GM18858 (cell line): Measurements from ENCODE around the gene WDPCP.
"Not testable (repeated sequence)": the region's sequence is repeated elsewhere in the genome, so short reads cannot be mapped to it uniquely, and the experiment has no call there.

Source experiments
- ATAC-seq: cut with Tn5 transposase; IDR thresholded peaks from one replicate; pipeline ENCODE4 v1.9.1; 2021; ENCODE audit not compliant: unreplicated experiment

Gene WDPCP

DNA sequence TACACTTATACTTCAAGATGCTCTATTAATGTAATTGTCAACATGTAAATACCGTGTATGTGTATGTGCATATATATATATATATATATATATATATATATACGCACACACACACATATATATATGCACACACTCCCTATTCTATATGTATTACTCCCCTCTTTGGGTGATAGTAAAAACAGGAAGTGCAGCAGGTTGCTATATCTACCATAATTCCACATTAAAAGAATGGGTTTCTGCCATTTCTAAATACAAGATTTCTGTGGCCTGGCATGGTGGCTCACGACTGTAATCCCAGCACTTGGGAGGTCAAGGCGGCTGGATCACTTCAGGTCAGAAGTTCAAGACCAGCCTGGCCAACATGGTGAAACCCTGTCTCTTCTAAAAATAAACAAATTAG lies 460.7 kb downstream of the WDPCP start:
- ATAC-seq: no peak

DNA sequence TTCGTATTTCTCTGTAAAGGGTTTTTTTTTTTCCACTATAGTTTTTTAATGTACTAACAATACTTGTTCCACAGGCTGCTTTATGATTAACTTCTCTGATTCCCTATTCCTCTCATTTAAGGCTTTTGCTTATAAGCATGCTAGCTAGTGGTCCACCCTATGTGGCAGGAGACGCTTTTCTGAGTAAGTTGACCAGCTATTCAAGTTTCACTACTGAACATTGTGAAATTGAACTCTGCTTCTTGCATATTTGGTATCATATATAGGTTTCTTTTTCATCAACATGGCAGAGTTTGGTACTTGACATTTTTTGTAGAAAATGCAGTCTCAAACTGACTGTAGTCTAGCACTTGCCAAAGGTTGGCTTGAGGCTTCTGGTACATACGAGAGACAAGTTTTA lies 463.4 kb downstream of the WDPCP start:
- ATAC-seq: peak; percentile 62

DNA sequence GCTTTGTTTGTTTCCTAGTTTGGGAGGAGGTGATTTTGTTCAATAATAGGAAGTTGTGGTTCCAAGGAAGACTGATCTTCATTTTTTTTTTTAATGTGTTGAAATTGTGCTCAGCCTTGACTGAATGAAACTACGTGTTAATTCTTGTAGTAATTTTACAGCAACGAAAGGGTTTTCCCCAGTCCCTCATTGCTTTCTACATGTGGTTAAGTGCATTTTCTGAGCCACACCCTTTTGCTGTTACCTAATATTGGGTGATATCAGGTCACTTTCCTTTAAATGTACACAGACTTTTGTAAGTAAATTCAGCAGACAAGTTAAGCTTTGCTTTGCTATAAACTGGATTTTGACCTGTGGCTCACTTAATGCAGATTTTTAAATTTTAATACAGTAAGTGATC lies 464.1 kb downstream of the WDPCP start:
- peak; percentile 60 for ATAC-seq

DNA sequence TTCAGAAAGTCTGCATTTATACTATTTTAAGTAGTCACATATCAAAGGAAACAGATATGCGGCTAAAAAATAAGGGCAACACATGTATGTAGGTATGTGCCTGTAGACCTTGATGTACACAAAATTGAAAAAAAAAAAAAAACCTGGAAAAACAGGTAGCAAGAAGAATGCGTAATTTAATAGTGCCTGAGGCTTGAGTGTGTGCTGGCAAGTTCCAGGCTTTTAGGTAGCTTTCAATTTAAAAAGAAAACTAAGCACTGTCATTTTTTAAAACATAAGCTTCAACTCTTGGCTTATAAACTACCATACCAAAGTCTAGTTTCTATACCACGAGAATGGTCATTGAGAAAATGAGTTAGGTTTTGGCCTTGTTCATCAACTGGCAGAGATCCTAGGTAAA lies 465.4 kb downstream of the WDPCP start:
- no peak for ATAC-seq

DNA sequence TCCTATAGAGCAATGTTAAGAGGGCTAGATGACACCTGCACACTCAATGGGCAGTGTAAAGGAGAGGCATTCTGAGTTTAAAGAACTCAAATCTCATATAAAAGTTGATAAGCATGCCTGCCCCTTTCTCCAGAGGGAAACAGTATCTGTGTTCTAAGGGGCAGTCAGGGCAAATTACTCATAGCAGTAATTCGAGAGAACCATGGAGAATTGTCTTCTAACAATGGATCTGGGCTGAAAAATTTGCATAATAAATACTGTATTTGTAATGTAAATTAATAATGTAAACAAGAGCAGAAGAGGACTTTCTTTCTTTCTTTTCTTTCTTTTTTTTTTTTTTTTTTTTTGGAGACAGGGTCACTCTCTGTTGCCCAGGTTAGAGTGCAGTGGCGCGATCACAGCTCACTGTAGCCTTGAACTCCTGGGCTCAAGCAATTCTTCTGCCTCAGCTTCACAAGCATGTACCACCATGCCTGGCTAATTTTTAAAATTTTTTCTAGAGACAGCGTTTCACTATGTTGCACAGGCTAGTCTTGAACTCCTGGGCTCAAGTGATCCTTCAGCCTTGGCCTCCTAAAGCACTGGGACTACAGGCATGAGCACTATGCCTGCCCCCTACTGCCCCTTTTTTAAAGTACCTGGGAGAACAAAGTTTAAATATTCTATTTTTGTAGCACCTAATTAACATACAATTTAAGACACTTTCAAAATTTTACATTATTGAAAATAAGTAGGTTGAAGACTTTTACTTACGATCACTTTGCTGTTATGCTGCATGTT lies 467.0 kb downstream of the WDPCP start:
- no peak for ATAC-seq

DNA sequence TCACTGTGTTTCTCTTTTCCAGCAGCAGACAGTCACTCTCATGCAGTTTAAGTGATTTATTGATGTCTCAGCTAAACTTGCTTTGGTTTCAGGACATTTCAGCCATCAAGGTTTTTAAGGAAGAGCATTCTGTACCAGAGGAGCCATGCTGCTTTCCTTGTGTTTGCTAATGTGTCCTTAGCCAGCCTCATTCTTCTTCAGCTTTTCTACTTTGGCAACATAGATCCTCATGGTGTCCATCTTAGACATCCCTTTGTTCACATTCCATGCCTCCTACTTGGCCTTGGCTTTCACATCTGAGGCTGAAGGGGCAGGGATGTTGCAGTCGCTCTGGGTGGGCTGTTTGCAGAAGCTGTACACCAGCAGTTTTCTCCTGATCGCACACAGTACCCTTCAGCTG lies 469.5 kb downstream of the WDPCP start:
- ATAC-seq: no peak

DNA sequence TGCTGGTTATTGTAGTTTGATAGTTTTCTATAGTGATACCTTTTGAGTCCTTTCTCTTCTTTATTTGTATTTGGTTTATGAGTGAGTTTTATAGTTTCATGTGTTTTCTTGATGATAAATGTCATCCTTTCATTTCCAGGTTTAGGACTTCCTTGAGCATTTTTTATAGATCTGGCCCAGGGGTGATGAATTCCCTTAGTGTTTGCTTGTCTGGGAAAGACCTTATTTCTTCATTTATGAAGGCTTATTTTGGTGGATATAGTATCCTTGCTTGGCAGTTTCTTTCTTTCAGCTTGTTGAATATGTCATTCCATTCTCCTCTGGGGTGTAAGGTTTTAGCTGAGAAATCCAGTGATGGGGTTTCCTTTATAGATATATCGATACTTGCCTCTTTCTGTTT lies 483.8 kb downstream of the WDPCP start:
- ATAC-seq: no peak

DNA sequence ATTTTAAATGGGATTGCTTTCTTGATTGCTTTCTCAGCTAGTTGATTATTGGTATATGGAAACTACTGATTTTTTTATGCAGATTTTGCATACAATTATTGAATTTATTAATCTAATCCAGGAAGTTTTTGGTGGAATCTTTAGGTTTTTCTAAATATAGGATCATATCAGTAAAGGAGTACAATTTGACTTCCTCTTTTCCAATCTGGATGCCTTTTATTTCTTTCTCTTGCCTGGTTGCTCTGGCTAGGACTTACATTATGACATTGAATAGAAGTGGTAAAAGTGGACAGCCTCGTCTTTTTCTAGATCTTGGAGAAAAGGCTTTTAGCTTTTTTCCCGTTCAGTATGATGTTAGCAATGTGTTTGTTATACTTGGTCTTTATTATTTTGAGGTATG lies 486.3 kb downstream of the WDPCP start:
- no peak for ATAC-seq

DNA sequence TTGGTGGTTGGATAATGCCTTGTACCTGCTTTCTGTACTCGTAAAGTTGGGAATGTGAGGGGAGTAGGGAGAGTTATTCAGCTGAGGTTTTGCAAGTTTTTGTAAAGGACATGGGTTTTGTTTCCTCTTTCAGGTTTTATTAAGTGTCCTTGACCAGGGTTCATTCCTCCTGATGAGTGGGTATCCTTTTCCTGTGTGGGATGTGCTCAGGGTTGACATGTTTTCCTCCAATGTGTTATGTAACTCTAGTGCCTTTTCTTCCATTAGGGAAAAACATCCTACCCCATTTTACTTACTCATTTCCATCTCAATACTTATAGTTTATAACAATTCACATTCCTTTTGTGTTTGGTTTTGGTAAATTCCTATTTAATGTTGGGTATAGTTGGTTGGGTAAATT lies 489.2 kb downstream of the WDPCP start:
- ATAC-seq: no peak

DNA sequence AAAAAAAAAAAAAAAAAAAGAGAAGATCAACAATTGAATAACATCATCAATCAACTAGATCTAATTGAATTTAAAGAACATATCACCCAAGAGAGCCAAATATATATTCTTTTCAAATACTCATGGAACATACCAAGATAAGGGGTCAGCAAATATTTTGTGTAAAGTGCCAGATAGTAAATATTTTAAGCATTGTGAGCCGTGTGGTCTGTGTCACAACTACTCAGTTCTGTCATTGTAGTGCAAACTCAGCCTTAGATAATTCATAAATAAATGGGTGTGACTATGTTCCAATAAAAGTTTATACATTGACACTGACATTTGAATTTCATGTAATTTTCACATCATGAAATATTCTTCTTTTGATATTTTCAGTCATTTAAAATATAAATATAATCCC lies 491.8 kb downstream of the WDPCP start:
- no peak for ATAC-seq

DNA sequence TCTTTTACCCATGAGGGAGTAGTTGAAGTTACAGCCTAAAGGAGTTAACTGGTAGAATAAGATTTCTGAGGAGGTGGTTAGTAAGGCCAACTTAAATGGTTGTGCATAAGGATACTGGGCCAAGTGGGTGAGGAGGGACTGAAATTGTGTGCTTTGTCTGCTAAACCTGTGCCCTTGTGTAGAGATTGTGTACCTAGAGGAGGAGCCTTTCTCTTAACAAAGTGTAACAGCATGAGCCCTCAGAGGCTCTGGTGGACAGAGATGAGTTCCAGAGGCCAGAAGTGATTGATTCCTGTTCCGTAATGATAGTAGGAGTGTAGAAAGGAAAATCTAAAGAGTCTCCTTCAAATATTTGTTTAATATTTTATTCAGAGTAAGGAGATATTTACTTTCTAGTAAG lies 494.8 kb downstream of the WDPCP start:
- no peak for ATAC-seq

DNA sequence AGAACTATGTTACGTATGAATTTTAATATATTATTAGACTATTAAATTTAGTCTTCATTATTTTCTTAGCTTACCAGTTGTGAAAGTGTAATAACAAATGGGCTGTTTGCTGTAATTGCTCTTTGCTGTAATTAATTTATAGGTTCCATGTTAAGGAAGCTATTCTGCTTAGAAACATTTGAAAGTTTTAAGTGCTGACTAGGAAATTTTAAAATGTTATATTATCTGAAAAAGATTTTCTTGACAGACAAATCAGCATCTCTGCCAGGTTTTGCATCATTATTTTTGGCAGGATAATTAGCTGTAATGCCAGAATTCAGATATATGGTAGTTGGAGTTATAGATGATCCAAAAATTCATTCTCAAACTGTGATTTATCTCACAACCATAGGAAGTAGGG lies 495.4 kb downstream of the WDPCP start:
- ATAC-seq: no peak

DNA sequence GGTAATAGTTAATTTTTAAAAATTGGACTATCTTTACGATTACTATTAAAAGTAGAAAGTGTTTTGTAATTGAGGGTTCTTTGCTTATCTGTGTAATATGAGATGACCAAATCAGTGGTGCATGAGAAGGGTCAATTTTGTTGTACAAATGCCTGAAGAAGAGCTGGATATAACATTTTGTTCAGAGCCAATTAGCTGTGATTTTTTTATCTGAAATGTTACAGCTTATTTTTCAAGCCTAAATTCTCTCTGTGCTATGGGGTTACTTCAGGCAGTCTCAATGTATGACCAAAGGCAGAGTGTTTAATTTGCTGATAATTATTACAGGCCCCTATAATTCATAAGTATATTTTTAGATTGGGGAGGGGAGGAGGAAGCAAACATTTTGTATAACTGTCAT lies 495.9 kb downstream of the WDPCP start:
- no peak for ATAC-seq

DNA sequence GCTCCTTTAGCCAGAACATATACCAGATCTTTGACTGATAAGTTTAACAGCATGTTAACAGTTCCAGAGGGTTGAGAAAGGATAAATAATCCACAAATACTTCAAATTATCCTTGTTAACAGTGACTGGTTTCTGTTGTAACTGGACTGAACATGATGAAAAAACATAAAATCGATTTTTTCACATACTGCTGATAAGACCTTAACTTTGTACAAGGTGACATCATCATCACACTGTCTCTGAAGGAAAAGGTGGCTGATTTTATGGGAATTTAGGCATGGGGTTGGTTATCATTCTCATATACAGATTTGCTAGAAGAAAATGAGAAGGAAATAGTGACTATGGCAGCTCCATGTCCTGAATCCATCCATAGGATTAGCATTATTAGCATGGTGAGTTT lies 501.6 kb downstream of the WDPCP start:
- ATAC-seq: no peak

DNA sequence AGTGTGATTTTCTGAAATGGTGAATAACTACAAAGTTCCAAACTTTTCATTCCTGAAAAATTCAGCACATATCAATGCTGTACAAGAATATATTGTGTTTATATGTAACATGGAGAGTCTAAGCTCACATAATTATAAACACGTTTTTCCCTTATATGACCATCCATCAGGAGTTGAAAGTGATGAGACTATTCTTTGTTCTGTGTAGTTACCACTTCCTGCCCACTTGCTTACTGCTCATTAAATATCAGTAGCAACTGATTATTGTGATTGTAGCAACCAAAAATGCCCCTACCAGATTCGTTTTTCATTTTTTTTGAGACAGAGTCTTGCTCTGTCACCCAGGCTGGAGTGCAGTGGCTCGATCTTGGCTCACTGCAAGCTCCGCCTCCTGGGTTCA lies 506.9 kb downstream of the WDPCP start:
- no peak for ATAC-seq

DNA sequence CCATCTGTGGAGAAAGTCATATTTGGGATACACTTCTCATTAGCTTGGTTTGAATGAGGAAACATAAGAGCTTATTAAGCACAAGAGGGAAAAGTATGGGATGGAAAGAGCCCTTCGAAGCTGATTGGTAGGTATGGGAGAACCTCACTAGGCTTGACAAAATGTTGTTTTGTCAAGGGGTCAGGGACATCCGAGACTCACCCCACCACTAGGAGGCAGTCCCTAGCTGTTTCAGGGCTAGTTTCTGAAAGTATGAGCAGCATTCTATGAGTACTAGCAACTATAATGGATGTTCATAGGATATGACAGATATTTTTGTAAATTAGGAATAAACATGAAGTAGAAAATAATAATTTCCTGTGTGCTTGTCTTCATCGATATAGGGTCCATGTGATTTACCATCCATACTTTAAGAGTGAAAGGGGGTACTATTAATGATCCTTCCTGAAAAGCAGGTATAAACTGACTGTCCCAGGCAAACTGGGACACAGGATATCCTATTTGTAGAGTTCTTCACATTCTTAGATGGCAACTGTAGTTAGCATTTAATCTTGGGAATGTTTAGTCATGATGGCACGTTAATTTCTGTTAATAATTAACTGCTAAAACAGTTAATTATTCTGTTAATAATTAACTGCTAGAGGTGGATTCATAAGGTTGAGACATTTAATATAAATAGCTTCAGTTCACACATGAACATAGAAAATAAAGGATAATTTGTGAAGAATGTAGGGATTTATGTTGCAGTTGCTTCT lies 509.2 kb downstream of the WDPCP start:
- ATAC-seq: no peak

DNA sequence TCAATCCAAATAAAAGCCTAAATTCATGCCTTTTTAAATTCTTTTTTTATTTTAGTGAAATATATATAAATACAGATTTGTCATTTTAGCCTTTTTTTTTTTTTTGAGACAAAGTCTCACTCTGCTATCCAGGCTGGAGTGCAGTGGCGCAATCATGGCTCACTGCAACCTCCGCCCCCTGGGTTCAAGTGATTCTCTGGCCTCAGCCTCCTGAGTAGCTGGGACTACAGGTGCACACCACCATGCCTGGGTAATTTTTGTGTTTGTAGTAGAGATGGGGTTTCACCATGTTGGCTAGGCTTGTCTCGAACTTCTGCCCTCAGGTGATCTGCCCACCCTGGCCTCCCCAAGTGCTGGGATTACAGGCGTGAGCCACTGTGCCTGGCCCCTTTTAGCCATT lies 513.9 kb downstream of the WDPCP start:
- not testable (repeated sequence) for ATAC-seq

DNA sequence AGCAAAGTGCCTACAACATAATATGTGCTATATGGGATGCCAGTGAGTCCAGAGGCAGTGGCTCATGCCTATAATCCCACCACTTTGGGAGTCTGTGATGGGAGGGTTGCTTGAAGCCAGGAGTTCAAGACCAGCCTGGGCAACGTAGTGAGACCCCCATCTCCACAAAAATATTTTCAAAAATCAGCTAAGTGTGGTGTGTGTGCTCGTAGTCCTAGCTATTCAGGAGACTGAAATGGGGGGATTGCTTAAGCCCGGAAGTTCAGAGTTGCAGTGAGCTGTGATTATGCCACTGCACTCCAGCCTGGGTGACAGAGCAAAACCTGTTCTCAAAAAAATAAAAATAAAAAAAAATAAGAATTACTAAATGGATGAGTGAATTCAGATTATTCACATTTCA lies 514.3 kb downstream of the WDPCP start:
- no peak for ATAC-seq

DNA sequence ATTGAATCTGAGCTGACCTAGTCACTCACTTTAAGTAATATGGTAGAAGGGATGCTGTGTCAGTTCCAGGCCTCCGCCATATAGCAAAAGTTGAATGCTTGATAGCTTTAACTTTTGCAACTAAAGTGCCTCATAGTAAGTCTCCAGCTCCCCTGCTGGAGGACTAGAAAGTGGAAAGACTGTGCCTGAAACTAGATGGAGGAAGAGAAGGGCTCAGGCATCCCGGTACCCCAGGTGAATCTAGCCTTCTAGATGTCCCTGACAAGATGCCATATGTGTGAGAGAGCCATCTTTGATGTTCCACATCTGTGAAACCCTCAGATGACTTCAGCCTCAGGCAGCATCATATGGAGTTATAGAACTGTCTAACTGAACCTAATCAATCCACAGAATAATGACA lies 516.6 kb downstream of the WDPCP start:
- ATAC-seq: no peak
